GM19043 (cell line): ENCODE measurements around the gene ITPK1.

ENCODE experiments used
- ATAC-seq: cut with Tn5 transposase; IDR thresholded peaks from one replicate; pipeline ENCODE4 v1.9.1; 2021; ENCODE audit warnings: low read depth; ENCODE audit not compliant: unreplicated experiment

Gene ITPK1

DNA sequence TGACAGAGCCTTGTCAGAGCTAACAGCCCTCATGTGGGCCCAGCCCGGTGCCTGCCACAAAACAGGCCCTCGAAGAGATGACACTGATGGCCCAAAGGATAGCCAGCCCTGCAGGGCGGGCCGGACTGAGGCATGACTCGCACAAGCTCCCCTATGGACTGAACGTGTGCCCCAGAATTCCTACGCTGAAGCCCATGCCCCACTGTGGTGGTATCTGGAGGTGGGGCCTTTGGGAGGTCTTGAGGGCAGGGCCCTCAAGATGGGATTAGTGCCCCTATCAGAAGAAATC, 154.2 kb downstream of the ITPK1 start:
- no peak for ATAC-seq

GRCh38 chr14:92960706-92961566, 154.8 kb downstream of the ITPK1 start:
- ATAC-seq, result no peak

DNA sequence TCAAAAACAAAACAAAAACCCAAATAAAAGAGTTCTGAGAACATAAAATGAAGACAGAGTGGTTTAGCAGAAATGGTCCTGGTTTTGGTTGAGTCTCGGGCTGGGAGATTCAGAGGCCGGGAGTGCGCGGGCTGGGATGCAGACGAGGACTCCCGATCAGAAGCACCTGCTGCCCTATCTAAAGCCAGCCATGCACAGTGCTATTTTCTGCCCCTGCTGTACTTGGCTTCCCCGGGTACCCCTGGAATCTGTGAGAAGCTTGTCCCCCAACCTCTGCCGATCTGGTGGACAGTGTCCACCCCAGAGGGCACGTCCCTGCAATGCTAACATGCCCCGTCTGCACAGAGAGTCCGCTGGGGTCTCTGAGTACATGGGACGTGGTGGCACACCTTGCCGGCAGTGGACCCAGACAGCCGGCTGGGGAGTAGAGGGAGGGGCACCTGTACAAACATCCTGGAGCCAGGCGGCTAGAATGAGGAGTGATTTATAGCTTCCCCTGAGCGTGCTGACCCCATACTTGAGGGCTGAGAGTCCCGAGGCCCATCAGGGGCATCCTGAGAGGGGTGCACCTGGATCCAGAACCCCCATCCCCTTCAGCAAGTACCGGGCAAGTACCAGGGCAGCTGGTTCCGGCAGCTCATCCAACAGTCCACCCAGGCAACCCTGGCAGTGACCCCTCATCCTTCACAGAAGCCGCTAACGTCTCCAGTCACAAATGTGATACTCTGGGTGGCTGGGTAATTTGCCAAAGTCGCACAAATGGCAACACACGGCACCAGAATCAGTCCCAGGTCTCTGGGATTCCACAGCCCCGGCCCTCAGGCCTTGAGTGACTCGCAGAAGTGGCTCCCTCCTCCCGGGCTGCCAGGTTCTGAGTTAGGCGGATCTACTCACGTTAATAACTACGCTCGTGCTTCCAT, 155.7 kb downstream of the ITPK1 start:
- no peak for ATAC-seq

DNA sequence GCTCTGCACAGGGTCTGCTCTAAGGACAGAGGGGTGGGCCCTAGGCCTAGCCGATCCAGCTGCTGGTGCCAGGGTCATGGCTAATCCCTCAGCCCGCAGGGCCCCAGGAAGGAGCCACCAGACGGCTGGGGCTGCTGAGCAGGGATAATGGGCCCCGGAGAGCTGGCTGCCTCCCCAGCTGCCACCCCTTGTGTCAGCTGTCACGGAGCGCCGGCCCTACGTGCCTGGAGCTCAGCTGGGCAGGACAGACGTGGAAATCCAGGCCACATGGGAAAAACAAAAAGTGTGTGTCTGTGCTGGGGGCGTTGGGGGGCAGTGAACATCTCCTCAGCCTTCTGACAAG, 156.6 kb downstream of the ITPK1 start:
- no peak for ATAC-seq

GRCh38 chr14:92958373-92959188, 157.1 kb downstream of the ITPK1 start:
- ATAC-seq, result no peak

GRCh38 chr14:92956961-92957360, 158.8 kb downstream of the ITPK1 start:
- ATAC-seq, result no peak

GRCh38 chr14:92955381-92955780, 160.3 kb downstream of the ITPK1 start:
- ATAC-seq, result no peak

- no peak for ATAC-seq
Measured at GRCh38 chr14:92954933-92955332, 160.8 kb downstream of the ITPK1 start.

- ATAC-seq, result no peak
Measured at GRCh38 chr14:92953526-92953925, 162.2 kb downstream of the ITPK1 start.

DNA sequence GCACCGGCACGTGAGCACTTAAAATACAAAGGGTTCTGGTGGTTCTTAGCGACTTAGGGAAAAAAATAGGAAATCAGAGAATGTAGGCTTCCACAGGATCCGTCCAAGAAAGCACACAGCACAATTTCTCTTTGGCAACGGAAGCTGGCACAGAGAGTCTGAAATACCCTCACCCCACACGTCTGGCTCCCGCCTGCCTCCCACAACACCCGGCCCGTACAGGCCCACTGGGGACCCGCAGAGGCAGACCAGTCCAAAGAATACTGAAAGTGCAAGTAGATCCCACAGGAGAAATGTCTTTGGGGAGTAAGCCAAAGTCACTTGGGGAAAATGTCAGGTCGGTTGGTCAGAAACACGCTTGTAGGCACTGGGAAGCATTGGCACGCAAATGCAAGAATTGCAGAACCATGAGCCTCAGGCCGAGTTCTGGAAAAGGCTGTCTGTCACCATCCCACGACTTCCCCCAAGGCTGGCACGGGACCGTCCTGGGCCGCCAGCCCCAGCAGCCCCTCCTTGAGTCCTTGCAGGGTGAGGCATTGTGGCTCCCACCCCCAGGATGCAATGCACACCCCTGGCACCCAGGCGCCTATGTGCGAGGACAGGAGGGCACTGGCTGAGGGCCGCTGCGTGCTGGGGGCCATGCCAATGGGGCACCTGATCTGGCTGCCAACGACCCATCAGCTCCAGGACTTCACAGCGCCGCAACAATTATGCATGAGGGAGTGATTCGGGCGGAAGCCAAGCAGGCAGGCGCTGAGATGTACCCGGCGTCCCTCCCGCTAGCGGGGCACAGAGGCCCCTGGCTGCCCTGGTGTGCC, 163.0 kb downstream of the ITPK1 start:
- ATAC-seq, result no peak

GRCh38 chr14:92951912-92952471, 163.7 kb downstream of the ITPK1 start:
- ATAC-seq, result peak; percentile 84

DNA sequence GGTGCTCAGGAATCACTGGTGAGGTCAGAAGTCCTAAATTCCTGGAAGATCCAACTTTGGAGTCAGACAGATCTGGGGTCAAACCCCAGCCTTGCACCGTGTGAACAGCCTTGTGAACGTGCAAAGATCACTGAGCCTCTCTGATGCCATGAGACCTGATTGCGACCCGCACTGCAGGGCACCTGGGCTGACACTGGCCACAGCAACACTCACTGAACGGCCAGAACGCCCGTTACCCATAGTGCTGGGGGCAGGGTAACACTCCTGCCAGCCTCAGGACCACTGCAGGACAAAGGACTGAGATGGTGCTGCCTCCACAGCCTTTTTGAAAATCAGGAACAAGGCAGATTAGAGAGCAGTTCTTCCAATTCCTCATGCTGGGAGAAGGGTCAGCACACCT, 164.5 kb downstream of the ITPK1 start:
- ATAC-seq, result no peak

DNA sequence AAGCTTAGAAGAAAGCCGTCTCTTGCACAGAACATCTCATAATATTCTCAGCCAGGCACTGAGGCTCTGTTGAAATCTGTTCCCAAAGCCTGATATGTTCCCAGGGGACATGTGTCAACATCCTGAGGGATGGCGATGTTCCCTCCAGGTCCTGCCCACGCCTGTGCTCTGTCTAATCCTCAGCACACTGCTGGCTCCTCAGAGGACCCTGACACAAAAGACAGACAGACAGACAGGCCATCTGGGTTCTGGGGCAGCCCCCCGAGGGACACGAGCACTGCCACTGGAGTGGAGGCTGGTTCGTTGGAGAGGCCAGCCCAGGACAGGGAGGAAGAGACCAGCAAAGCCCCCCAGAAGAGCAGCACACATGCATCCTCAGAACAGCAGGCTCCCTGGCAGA, 165.0 kb downstream of the ITPK1 start:
- ATAC-seq, result no peak

- no peak for ATAC-seq
Measured at GRCh38 chr14:92950193-92950540, 165.6 kb downstream of the ITPK1 start.

- no peak for ATAC-seq
Measured at GRCh38 chr14:92949496-92950192, 166.1 kb downstream of the ITPK1 start.

- ATAC-seq, result no peak
Measured at GRCh38 chr14:92948647-92949046, 167.1 kb downstream of the ITPK1 start.

GRCh38 chr14:92946847-92947545, 168.7 kb downstream of the ITPK1 start:
- ATAC-seq, result no peak

- no peak for ATAC-seq
Measured at GRCh38 chr14:92945959-92946846, 169.5 kb downstream of the ITPK1 start.
